ENCODE results near the gene IP6K2. TPM values are rescaled to one million over a fixed set of nuclear protein-coding genes. Genes with fewer than 3 reads are reported as not detected.

Gene IP6K2
- total RNA-seq, 1 donor from 2014 or later, result 209 TPM

DNA sequence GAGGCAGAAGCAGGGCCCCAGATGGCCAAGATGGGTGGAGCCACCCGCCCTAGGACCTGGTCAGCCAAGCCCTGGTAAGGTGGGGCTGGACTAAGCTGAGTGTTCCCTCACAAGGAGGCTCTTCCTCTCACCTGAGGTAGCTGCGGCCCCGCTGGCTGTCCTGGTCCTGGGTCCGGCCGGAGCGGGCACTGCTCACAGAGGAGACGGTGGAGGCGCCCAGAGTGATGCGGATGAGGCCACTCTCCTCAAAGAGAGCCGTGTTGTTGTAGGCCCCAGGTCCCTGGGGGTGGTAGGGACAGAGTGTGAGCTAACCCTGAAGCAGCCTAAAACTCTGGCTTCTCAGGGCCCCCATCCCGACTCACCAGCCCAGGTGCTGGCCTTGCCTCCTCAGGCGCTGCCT lies 74.4 kb downstream of the IP6K2 start:
- no peaks in the 10 kb centered on the region for H3K4me1 Mint-ChIP-seq
- no peaks in the 10 kb centered on the region for H3K36me3 Mint-ChIP-seq
- H3K27ac Mint-ChIP-seq, result no peak overlapping the region
- H3K27me3 Mint-ChIP-seq (ENCODE audit: low read depth), result no peaks in the 10 kb centered on the region
- no peaks in the 10 kb centered on the region for H3K9me3 Mint-ChIP-seq
- TF ChIP-seq, protein P1, sequence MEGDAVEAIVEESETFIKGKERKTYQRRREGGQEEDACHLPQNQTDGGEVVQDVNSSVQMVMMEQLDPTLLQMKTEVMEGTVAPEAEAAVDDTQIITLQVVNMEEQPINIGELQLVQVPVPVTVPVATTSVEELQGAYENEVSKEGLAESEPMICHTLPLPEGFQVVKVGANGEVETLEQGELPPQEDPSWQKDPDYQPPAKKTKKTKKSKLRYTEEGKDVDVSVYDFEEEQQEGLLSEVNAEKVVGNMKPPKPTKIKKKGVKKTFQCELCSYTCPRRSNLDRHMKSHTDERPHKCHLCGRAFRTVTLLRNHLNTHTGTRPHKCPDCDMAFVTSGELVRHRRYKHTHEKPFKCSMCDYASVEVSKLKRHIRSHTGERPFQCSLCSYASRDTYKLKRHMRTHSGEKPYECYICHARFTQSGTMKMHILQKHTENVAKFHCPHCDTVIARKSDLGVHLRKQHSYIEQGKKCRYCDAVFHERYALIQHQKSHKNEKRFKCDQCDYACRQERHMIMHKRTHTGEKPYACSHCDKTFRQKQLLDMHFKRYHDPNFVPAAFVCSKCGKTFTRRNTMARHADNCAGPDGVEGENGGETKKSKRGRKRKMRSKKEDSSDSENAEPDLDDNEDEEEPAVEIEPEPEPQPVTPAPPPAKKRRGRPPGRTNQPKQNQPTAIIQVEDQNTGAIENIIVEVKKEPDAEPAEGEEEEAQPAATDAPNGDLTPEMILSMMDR (IDR thresholded peaks at IDR 0.05; ENCODE audit: unreplicated experiment), result no peak
- DNase-seq (ENCODE audit: low spot score in 2 of 2, unreplicated experiment in 2 of 2), result no peak
- H3K4me3 Mint-ChIP-seq, result no peak overlapping the region

DNA sequence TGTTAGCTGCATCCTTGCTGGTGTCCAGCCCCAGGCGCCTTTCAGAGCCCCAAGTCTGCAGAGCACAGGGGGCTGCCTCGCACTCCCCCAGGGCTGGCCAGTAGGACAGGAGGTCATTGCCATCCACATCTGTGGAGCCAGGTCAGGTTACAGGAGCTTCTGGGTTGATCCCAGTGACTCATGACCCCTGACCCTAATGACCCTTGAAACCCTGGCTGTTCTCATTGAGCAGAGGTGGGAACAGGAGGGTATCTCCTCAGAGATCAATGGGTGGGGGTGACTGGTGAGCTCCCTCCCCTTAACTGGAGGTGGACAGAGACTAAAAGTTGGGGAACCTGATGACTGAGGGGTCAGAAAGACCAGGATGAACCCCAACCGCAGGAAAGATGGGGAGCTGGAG lies 75.6 kb downstream of the IP6K2 start:
- H3K36me3 Mint-ChIP-seq, result no peaks in the 10 kb centered on the region

DNA sequence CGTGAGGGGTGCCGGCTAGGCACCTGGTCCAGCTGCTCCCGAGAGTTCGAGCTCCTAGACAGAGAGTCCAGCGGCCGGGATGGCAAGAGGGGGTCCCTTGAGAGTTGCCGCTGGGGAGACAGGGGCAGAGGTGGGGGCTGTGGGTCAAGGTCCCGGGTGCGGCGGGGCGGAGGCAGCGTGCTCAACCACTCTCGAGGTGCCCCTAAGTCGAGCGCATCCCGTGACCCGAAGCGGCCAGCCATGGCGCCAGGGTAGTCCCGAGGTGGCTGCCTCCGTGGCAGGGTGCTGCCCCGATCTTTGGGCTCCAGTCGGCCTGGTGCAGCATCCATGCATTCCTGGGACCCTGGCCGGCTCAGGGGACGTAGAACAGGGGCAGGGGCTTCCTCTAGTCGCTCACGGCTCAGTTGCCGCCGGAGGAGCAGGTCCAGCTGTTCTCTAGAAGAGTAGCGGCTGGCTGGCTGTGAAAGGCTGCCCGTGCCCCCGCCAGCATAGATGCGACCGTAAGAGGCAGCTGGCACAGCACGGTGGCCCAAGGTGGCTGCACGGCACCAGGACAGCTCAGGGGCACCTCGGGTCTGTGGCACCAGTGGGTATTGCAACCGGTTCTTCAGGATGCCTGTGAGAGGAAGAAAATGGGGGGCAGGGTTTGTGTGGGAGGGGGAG lies 76.9 kb downstream of the IP6K2 start:
- peaks cover 14% of the 10 kb centered on the region for H3K4me1 Mint-ChIP-seq
- no peak for DNase-seq (ENCODE audit: low spot score in 2 of 2, unreplicated experiment in 2 of 2)
- no peak overlapping the region for H3K27ac Mint-ChIP-seq
- H3K9me3 Mint-ChIP-seq, result no peaks in the 10 kb centered on the region
- H3K36me3 Mint-ChIP-seq, result no peaks in the 10 kb centered on the region
- TF ChIP-seq, protein P1 (IDR thresholded peaks at IDR 0.05; ENCODE audit: unreplicated experiment), result no peak
- no peak overlapping the region for H3K4me3 Mint-ChIP-seq
- H3K27me3 Mint-ChIP-seq (ENCODE audit: low read depth), result no peaks in the 10 kb centered on the region

More for the DNA sequence above, 75.6 kb downstream of the IP6K2 start:
- DNase-seq (ENCODE audit: low spot score in 2 of 2, unreplicated experiment in 2 of 2), result no peak
- Mint-ChIP-seq H3K4me3 (no peak overlapping the region), H3K9me3 (no peaks in the 10 kb centered on the region), H3K27ac (no peak overlapping the region), H3K27me3 (ENCODE audit: low read depth) (no peaks in the 10 kb centered on the region), H3K4me1 (peaks cover 6% of the 10 kb centered on the region)
- TF ChIP-seq, protein P1 (IDR thresholded peaks at IDR 0.05; ENCODE audit: unreplicated experiment), result no peak

Small RNA genes lying within 50 kb of the gene (microRNA-seq; reads per million reads assigned to microRNA genes)
- not detected for gene MIR4793

Other genes with a start within 250 kb of the IP6K2 start
- 154 to 167 TPM (median 156 TPM) in 3 replicates for gene SHISA5, start 213.0 kb downstream of the IP6K2 start, total RNA-seq
- gene PFKFB4, start 160.4 kb downstream of the IP6K2 start, total RNA-seq, result 18.2 to 22.3 TPM (median 19.4 TPM) in 3 replicates
- gene UCN2, start 153.4 kb downstream of the IP6K2 start, total RNA-seq, result 0.22 to 0.60 TPM (median 0.57 TPM) in 3 replicates
- gene COL7A1, start 121.9 kb downstream of the IP6K2 start, total RNA-seq, result 14.1 to 19.2 TPM (median 15.0 TPM) in 3 replicates
- gene UQCRC1, start 107.6 kb downstream of the IP6K2 start, total RNA-seq, result 161 to 171 TPM (median 164 TPM) in 3 replicates
- 0.84 TPM in 1 of 3 replicates, not detected in the others for gene TMEM89, start 95.5 kb downstream of the IP6K2 start, total RNA-seq
- gene SLC26A6, start 81.8 kb downstream of the IP6K2 start, total RNA-seq, result 18.0 to 22.7 TPM (median 21.6 TPM) in 3 replicates
- 5.0 to 5.6 TPM (median 5.2 TPM) in 3 replicates for gene CELSR3, start 54.3 kb downstream of the IP6K2 start, total RNA-seq
- gene NCKIPSD, start 31.3 kb downstream of the IP6K2 start, total RNA-seq, result 30.7 to 33.5 TPM (median 31.9 TPM) in 3 replicates
- 34.1 to 37.5 TPM (median 35.4 TPM) in 3 replicates for gene PRKAR2A, start 130.7 kb upstream of the IP6K2 start, total RNA-seq
- gene SLC25A20, start 181.7 kb upstream of the IP6K2 start, total RNA-seq, result 9.7 to 10.7 TPM (median 10.5 TPM) in 3 replicates
- gene ARIH2, start 201.6 kb upstream of the IP6K2 start, total RNA-seq, result 87.0 to 102 TPM (median 100 TPM) in 3 replicates